Skeletal muscle tissue (tissue), 4 donors: ENCODE measurements around the gene HLA-E. TPM values are rescaled to one million over a fixed set of nuclear protein-coding genes. Genes with fewer than 3 reads are reported as not detected.

Experiments used
- H3K27ac ChIP-seq: one replicate; pipeline ENCODE4 v1.7.0; 2013; ENCODE audit warnings: mild to moderate bottlenecking, low read depth, low read length, inconsistent platforms
- H3K27me3 ChIP-seq, 3 donors: one replicate each; pipeline ENCODE4 v1.7.0; 2013; ENCODE audit warnings: low read length in 3 of 3; ENCODE audit not compliant: control insufficient read depth in 3 of 3, insufficient read depth in 3 of 3
- H3K36me3 ChIP-seq, 3 donors: one replicate each; pipeline ENCODE4 v1.7.0; 2013; ENCODE audit warnings: low read length in 3 of 3; ENCODE audit not compliant: control insufficient read depth in 3 of 3, insufficient read depth in 3 of 3
- H3K4me1 ChIP-seq, 3 donors: one replicate each; pipeline ENCODE4 v1.7.0; 2013; ENCODE audit warnings: low read length in 3 of 3, mild to moderate bottlenecking in 3 of 3; ENCODE audit not compliant: control insufficient read depth in 3 of 3, insufficient read depth in 3 of 3
- H3K4me3 ChIP-seq, 3 donors: one replicate each; pipeline ENCODE4 v1.7.0; 2013; ENCODE audit warnings: low read length in 3 of 3
- H3K9ac ChIP-seq, 3 donors: one replicate each; pipeline ENCODE4 v1.7.0; 2013; ENCODE audit warnings: low read length in 3 of 3, mild to moderate bottlenecking in 3 of 3, moderate library complexity in 2 of 3, low read depth in 1 of 3
- H3K9me3 ChIP-seq, 3 donors: one replicate each; pipeline ENCODE4 v1.7.0; 2013; ENCODE audit warnings: low read length in 3 of 3; ENCODE audit not compliant: control insufficient read depth in 3 of 3
- total RNA-seq: library from RNA; depleted of rRNA; stranded (reverse); fragments of >200 nt; gene quantifications from one replicate; pipeline ENCODE4 v1.2.3, GENCODE V29; 2014
- donor health status: Osteomylitis.

The HLA-E gene
- 98.6 TPM for total RNA-seq

DNA sequence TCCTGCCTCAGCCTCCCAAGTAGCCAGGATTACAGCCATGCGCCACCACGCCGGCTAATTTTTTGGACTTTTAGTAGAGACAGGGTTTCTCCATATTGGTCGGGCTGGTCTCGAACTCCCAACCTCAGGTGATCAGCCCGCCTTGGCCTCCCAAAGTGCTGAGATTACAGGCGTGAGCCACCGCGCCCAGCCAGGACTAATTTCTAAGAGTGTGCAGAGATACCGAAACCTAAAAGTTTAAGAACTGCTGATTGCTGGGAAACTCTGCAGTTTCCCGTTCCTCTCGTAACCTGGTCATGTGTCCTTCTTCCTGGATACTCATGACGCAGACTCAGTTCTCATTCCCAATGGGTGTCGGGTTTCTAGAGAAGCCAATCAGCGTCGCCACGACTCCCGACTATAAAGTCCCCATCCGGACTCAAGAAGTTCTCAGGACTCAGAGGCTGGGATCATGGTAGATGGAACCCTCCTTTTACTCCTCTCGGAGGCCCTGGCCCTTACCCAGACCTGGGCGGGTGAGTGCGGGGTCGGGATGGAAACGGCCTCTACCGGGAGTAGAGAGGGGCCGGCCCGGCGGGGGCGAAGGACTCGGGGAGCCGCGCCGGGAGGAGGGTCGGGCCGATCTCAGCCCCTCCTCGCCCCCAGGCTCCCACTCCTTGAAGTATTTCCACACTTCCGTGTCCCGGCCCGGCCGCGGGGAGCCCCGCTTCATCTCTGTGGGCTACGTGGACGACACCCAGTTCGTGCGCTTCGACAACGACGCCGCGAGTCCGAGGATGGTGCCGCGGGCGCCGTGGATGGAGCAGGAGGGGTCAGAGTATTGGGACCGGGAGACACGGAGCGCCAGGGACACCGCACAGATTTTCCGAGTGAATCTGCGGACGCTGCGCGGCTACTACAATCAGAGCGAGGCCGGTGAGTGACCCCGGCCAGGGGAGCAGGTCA is at the start of gene HLA-E:
HLA-E (plus strand) TSS at position 429 of the 945 bp plus-strand sequence; CDS start at position 452, 23 bp downstream.
- Histone ChIP-seq H3K27me3 (peaks cover 0 to 23% (median 0%) of the 10 kb centered on the region in 3 donors), H3K4me3 (peak within 1 kb of the TSS; percentile 76 to 81 (median 81)), H3K9ac (peak within 1 kb of the TSS; percentile 85 to 90 (median 88)), H3K27ac (peak within 1 kb of the TSS; percentile 97), H3K4me1 (peaks cover 9 to 26% (median 14%) of the 10 kb centered on the region in 3 donors), H3K9me3 (no peaks in the 10 kb centered on the region), H3K36me3 (peaks cover 18 to 24% (median 18%) of the 10 kb centered on the region in 3 donors)

DNA sequence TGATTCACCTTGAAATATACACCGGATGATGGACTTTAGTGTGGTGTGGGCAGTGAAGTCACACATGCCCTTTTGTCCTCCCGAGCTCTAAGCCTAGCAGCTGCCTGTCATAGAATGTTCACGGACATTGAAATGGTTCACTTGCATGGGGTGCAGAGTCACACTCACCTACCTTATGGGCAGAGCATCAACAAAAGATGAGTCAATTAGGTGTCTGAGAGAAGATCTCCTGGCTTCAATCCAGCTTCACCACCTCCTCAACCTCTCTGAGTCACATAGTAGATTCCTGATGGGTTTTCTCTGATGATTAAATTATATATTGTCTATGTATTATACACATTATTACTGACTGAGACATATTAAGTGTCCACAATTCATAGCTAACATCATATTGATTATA is 48.1 kb upstream of the HLA-E start:
- no peaks in the 10 kb centered on the region for H3K36me3 ChIP-seq
- no peaks in the 10 kb centered on the region for H3K4me1 ChIP-seq
- H3K9ac ChIP-seq, result no peak overlapping the region
- H3K27me3 ChIP-seq, result peaks cover 28 to 65% (median 44%) of the 10 kb centered on the region in 3 donors
- H3K4me3 ChIP-seq, result no peak overlapping the region
- no peaks in the 10 kb centered on the region for H3K9me3 ChIP-seq
- no peak overlapping the region for H3K27ac ChIP-seq

DNA sequence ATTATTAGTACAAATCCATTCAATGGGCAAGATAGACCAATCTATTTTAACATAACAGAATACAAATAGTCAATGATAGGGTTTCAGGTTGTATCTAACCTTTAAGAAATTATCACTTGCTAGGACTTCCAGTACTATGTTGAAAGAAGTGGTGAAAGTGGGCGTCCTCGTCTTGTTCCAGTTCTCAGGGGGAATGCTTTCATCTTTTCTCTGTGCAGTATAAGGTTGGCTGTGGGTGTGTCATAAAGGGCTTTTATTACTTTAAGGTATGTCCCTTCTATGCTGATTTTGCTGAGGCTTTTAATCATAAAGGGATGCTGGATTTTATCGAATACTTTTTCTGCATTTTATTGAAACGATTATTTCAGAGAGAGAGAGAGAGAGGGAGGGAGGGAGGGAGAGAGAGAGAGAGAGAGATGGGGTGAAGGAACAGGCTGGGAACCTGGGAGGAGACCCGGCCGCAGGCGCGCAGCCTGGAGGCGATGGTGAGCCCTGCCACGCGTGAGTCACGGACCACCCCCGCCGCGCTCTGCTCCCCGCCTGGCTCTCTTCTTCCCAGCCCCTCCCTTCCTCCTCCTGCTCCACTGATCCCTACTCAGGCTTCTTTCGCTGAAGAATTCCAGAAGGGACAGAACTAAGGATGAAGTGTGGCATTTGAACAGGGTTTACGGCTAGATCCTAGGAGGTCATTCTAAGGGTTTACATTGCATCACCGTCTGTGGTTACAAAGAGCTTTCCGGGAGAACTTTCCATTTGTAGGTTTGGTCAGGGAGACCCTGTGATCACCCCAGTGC is 45.5 kb upstream of the HLA-E start:
- peaks cover 47 to 81% (median 64%) of the 10 kb centered on the region in 3 donors for H3K27me3 ChIP-seq
- H3K27ac ChIP-seq, result no peak overlapping the region
- H3K9ac ChIP-seq, result no peak overlapping the region
- no peaks in the 10 kb centered on the region for H3K36me3 ChIP-seq
- no peaks in the 10 kb centered on the region for H3K9me3 ChIP-seq
- no peak overlapping the region for H3K4me3 ChIP-seq
- H3K4me1 ChIP-seq, result no peaks in the 10 kb centered on the region

DNA sequence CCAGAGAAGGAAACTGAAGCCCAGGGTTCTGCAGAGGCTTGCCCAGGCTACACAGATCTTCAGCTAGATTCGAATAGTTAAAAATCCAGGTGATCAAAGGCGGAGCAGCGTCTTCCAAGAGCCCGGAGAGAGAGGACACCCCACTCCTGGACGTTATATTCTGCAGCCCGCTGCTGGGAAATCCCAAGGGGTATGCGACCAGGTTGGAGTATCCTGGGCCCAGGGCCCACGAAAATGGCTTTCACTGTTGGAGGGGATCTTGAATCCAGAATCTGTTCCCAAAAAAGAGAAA is 44.9 kb upstream of the HLA-E start:
- no peak overlapping the region for H3K9ac ChIP-seq
- H3K36me3 ChIP-seq, result no peaks in the 10 kb centered on the region
- no peaks in the 10 kb centered on the region for H3K4me1 ChIP-seq
- H3K9me3 ChIP-seq, result no peaks in the 10 kb centered on the region
- no peak overlapping the region for H3K4me3 ChIP-seq
- peaks cover 52 to 80% (median 67%) of the 10 kb centered on the region in 3 donors for H3K27me3 ChIP-seq
- no peak overlapping the region for H3K27ac ChIP-seq

DNA sequence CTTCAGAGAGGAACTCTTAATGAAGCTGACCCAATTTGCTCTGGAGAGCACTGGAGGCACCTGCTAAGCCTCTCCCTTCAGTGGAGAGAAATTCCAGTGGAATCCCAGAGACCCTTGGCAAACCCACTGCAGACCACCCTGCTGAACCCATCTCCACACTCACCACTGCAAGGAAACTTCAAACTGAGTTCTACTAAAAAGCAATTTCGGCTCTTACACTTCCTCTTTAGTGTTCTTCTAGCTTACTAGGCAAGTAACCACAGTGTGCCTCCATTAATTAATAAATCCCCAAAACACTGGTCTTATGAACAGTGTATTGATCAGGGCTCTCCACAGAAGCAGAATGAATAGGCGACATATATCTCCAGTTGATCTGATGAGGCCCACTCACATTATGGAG is 43.0 kb upstream of the HLA-E start:
- Histone ChIP-seq H3K27ac (no peak overlapping the region), H3K4me3 (no peak overlapping the region), H3K27me3 (peaks cover 67 to 88% (median 70%) of the 10 kb centered on the region in 3 donors), H3K9me3 (no peaks in the 10 kb centered on the region), H3K9ac (no peak overlapping the region), H3K4me1 (peaks cover 0 to 8% (median 2%) of the 10 kb centered on the region in 3 donors), H3K36me3 (no peaks in the 10 kb centered on the region)

DNA sequence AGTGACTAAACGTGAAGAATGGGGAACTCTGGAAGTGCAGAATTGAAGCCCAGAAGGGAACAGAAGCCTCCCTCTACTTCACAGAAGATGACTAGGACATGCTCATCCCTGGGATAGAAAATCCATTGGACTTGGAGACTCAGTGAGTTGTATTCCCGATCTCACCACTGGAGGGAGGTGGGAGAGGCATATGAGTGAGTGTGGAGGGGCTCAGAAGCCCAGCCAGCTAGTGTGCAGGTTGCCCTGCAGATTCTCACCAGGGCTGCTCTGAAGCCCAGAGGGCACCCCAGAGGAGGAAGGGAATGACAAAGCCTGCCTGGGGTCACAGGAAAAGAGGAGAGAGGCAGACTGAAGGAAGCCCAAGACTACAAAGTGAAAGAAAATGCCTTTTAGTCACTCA is 42.1 kb upstream of the HLA-E start:
- Histone ChIP-seq H3K27me3 (peaks cover 74 to 89% (median 80%) of the 10 kb centered on the region in 3 donors), H3K4me1 (peaks cover 0 to 12% (median 2%) of the 10 kb centered on the region in 3 donors), H3K36me3 (no peaks in the 10 kb centered on the region), H3K9me3 (no peaks in the 10 kb centered on the region), H3K9ac (no peak overlapping the region), H3K4me3 (no peak overlapping the region), H3K27ac (no peak overlapping the region)

DNA sequence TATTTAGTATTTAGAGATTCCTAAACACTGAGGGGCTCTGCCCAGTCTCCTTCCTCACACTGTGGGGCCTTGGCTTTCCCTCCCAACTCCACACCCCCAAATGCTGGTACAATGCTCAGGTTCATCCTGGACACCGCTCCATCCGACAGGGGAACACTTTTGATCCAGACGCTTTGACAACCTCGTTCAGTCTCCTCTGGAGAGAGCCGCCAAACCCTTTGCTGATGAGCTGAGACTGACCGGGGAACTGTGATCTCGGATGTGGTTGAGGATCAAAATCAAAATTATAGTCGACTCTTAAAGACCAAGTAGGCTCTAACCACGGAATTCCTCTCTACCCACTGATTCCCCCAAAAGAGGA is 38.8 kb upstream of the HLA-E start:
- H3K27me3 ChIP-seq, result peaks cover 77 to 88% (median 83%) of the 10 kb centered on the region in 3 donors
- H3K4me3 ChIP-seq, result no peak overlapping the region
- H3K9ac ChIP-seq, result no peak overlapping the region
- peaks cover 0 to 12% (median 7%) of the 10 kb centered on the region in 3 donors for H3K4me1 ChIP-seq
- H3K36me3 ChIP-seq, result no peaks in the 10 kb centered on the region
- H3K27ac ChIP-seq, result no peak overlapping the region
- peaks cover 0 to 3% (median 0%) of the 10 kb centered on the region in 3 donors for H3K9me3 ChIP-seq

DNA sequence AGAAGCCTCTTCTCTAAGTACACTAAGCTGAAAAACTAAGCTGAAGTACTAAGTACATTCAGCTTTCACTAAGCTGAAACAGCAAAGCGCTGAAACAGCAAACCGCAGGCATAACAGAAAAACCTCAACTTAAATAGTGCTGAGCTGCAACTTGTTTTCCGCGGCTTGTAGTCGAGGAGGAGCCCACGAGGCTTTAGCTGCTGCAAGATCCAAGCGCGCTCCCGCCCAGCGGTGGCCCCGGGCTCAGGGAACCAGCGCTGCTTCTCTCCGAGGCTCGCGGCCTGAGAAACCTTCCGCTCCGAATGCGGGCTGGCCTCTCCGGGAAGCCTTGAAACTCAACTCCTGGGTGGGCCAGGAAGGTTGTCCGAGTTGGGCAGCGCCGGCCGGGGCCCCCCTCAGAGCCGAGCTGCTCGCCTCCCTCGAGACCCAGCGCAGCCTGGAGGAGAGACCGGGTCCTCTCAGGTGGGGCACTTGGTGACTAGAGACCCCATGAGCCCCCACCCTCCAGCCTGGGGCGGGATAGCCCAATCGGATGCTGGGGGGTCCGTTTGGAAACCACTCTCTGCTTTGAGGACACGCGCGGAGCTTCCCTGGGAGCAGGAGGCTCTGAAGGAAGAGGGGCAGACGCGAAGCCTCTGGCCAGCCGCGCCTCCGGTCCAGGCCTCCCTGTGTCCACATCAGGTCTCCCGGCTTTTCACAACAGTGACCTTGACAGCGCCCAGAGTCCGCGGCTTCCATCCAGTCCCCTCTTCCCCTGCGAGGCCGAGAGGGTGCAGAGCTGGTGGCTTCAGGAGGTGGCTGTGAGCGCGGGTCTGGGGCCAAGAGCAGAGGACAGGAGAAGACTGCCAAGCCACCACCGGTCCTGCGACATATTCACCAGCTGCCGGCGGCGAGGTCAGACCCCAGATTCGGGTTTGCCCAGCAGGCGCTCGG is 38.1 kb upstream of the HLA-E start:
- H3K36me3 ChIP-seq, result no peaks in the 10 kb centered on the region
- peaks cover 78 to 87% (median 81%) of the 10 kb centered on the region in 3 donors for H3K27me3 ChIP-seq
- H3K4me1 ChIP-seq, result peaks cover 0 to 12% (median 7%) of the 10 kb centered on the region in 3 donors
- H3K9ac ChIP-seq, result no peak overlapping the region
- H3K27ac ChIP-seq, result no peak overlapping the region
- H3K9me3 ChIP-seq, result peaks cover 0 to 3% (median 0%) of the 10 kb centered on the region in 3 donors
- H3K4me3 ChIP-seq, result peak overlapping the region in 1 of 3 donors; percentile 29

DNA sequence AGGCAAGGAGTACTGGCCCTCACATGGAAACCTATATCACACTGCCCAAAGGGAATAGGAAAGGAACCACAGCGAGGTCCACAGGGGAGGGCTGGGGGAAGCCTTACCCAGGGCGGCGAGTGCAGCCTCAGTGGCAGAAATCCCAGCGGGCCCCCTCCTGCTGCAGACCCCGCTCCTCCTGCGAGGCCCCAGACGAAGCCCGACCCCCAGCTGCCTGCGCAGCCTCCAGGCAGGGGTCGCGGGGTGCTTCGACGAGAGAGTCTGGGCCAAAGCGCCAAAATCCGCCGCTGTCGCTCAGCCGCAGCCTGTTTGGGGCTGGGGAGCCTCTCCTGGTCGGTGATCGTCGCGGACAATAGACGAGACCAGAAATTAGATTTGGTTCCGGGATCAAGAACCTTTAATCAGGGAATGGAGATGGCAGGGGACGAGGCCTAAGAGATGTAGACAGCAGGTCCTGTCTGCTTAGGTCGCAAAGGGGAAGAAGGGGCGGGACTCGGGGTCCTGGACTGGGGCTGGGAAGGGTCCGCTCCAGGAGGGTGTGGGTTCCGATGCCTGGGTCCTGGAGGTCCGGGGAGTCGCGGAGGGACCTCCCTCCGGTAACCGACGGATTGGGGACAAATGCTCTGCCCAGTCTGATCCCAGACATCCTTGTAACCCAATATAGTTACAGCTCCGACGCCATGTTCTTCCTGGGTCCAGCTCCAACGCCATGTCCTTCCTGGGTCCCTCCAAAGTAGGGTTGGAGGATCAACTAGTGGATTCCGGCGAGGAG is 36.4 kb upstream of the HLA-E start:
- H3K9me3 ChIP-seq, result peaks cover 0 to 3% (median 0%) of the 10 kb centered on the region in 3 donors
- H3K4me3 ChIP-seq, result no peak overlapping the region
- H3K27me3 ChIP-seq, result peaks cover 76 to 88% (median 79%) of the 10 kb centered on the region in 3 donors

More for the DNA sequence above, 36.4 kb upstream of the HLA-E start:
- Histone ChIP-seq H3K4me1 (peaks cover 0 to 12% (median 7%) of the 10 kb centered on the region in 3 donors), H3K9ac (no peak overlapping the region), H3K36me3 (no peaks in the 10 kb centered on the region), H3K27ac (no peak overlapping the region)
